Immature natural killer cell (primary cell): ENCODE measurements around the gene PSMG4. TPM values are rescaled to one million over a fixed set of nuclear protein-coding genes. Genes with fewer than 3 reads are reported as not detected.

Experiments used
- DNase-seq, 3 donors: peaks; one replicate each; pipeline ENCODE4 v3.0.0; 2022; ENCODE audit warnings: mixed read lengths in 1 of 3
- H3K27ac Mint-ChIP-seq, 6 donors: one replicate each; pipeline ENCODE4 v1.8.0; 2020; ENCODE audit warnings: mixed read lengths in 6 of 6, mild to moderate bottlenecking in 5 of 6, inconsistent platforms in 4 of 6, moderate library complexity in 3 of 6
- H3K27me3 Mint-ChIP-seq, 3 donors: one replicate each; pipeline ENCODE4 v1.8.0; 2020 to 2021; ENCODE audit warnings: low read depth in 3 of 3, mild to moderate bottlenecking in 3 of 3, mixed read lengths in 3 of 3, moderate library complexity in 3 of 3, inconsistent platforms in 1 of 3
- H3K36me3 Mint-ChIP-seq, 3 donors: one replicate each; pipeline ENCODE4 v1.8.0; 2020; ENCODE audit warnings: mixed read lengths in 3 of 3, inconsistent platforms in 2 of 3, mild to moderate bottlenecking in 2 of 3
- H3K4me1 Mint-ChIP-seq, 2 donors: one replicate each; pipeline ENCODE4 v1.8.0; 2020; ENCODE audit warnings: inconsistent platforms in 2 of 2, mild to moderate bottlenecking in 2 of 2, mixed read lengths in 2 of 2, moderate library complexity in 1 of 2
- H3K4me3 Mint-ChIP-seq, 5 donors: one replicate each; pipeline ENCODE4 v1.8.0; 2020; ENCODE audit warnings: mild to moderate bottlenecking in 5 of 5, mixed read lengths in 5 of 5, inconsistent platforms in 3 of 5, moderate library complexity in 3 of 5
- H3K9me3 Mint-ChIP-seq, 6 donors: one replicate each; pipeline ENCODE4 v1.8.0; 2020; ENCODE audit warnings: mild to moderate bottlenecking in 6 of 6, mixed read lengths in 6 of 6, inconsistent platforms in 4 of 6, moderate library complexity in 3 of 6
- polyA plus RNA-seq, 3 donors: library from polyadenylated mRNA; unstranded; fragments of 300-500 nt; fragmentation: Illumina TruSeq; gene quantifications; one replicate each; pipeline ENCODE4 v1.2.3, GENCODE V29; 2021

Gene PSMG4
- polyA plus RNA-seq, 3 donors from 2014 or later, result 28.6 to 45.7 (median 29.6) TPM

DNA sequence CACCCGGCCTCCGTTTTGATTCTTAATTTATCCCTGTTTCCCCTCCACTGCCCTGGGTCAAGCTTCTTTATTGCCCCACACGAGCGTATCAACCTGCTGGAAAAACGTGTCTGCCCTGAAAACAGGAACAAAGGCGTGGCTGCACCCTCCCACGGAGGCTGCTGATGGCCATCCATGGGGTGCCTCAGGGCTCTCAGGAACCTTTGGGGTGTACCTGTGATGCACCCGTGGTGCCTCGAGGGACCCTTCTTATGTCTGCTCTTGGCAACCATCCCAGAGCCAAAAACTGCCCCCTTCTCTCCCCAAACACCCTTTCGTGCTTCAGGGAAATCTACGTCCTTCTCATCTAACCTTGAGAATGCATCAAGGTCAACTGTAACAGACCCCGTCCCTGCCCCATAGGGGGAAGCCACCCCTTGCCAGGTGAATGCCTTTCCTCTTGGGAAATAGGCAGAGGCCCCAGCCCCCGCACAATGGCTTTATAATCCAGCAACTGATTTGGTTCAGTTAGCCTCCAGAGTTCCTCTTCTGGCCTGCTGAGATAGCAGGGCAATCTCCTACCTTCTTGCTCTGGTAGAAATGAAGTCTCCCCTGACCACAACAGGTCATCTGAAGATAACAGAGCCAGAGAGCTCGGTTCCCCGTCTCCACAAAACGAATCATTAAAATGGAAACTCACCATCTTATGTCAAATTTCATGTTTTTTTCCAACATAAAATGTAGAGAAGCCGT lies 29.4 kb downstream of the PSMG4 start:
- Mint-ChIP-seq H3K9me3 (no peaks in the 10 kb centered on the region), H3K27ac (no peak overlapping the region), H3K4me3 (no peak overlapping the region), H3K27me3 (peaks cover 0 to 2% (median 2%) of the 10 kb centered on the region in 3 donors), H3K36me3 (no peaks in the 10 kb centered on the region), H3K4me1 (no peaks in the 10 kb centered on the region)
- DNase-seq, result no peak

DNA sequence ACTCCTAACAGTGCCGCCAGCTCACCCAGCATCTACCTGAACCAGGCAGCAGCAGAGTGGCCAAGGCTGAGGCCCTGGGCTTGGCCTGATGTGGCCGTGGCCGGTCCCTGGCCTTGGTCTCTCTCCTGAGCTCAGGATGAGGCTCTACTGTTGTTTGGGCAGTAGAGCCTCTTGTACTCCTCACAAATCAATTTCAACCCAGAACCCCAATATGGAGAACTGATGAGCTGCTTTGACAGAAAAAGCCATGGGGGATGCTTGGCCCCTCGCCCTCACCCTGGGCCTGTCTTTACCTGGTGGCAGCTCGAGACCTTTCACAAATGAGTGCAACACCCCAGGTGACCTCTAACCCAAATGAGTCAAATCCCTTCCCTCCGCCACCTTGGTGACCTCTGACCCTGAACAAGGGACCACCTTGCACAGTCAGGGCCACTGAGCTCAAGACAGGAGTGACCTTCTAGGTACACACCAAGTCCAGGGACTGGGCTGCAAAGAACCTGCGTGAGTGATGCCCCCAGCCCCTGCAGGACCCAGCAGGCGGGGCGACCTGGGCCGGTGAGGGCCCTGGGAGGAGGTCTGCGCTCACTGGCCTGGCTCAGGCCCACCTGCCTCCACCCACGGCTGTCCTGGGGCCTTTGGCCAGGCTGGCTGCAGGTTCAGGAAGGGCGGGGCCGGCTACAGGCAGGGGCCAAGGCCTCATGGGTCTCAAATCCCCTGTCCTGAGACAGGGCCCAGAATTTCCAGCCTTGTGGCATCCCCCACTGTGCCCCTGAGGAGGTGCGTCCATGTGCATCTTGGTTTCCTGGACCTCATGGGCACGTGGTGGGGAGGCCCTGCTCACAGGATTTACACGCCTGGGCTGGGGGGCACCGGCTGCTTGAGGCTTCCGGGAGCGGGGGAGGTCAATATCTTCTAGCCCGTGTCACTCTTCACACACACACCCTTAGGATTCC lies 30.2 kb downstream of the PSMG4 start:
- Mint-ChIP-seq H3K9me3 (no peaks in the 10 kb centered on the region), H3K4me1 (no peaks in the 10 kb centered on the region), H3K4me3 (no peak overlapping the region), H3K27ac (no peak overlapping the region), H3K27me3 (peaks cover 0 to 4% (median 4%) of the 10 kb centered on the region in 3 donors), H3K36me3 (no peaks in the 10 kb centered on the region)
- DNase-seq, result no peak

DNA sequence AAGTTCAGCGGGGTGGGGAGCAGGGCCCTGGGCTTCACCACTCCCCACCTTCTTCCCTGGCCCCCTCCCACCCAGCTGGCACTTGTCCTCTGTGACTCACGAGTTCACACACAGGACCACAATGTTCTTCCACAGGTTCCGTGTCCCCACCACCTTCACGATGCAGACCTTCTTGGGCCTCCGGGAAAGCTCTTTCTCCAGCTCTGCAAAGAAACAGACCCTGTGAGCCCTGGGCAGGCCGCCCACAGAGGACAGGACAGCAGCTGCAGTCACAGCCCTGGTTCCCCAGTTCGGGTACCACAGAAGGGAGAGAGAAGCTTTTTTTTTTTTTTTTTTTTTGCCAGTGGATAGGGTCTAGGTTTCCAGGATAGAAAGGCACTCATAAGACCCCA lies 30.9 kb downstream of the PSMG4 start:
- Mint-ChIP-seq H3K4me3 (no peak overlapping the region), H3K27me3 (peaks cover 3 to 8% (median 4%) of the 10 kb centered on the region in 3 donors), H3K27ac (no peak overlapping the region), H3K9me3 (no peaks in the 10 kb centered on the region), H3K36me3 (no peaks in the 10 kb centered on the region), H3K4me1 (no peaks in the 10 kb centered on the region)
- no peak for DNase-seq

- Mint-ChIP-seq H3K27ac (no peak overlapping the region), H3K36me3 (no peaks in the 10 kb centered on the region), H3K4me1 (no peaks in the 10 kb centered on the region), H3K9me3 (no peaks in the 10 kb centered on the region), H3K27me3 (peaks cover 4 to 12% (median 5%) of the 10 kb centered on the region in 3 donors), H3K4me3 (no peak overlapping the region)
- no peak for DNase-seq
These were observed 31.6 kb downstream of the PSMG4 start for GRCh38 chr6:3290149-3290930.

GRCh38 chr6:3290931-3291211 lies 32.1 kb downstream of the PSMG4 start:
- no peak overlapping the region for H3K4me3 Mint-ChIP-seq
- no peaks in the 10 kb centered on the region for H3K36me3 Mint-ChIP-seq
- H3K27ac Mint-ChIP-seq, result no peak overlapping the region
- no peak for DNase-seq
- H3K27me3 Mint-ChIP-seq, result peaks cover 4 to 14% (median 8%) of the 10 kb centered on the region in 3 donors
- H3K4me1 Mint-ChIP-seq, result no peaks in the 10 kb centered on the region
- H3K9me3 Mint-ChIP-seq, result no peaks in the 10 kb centered on the region

DNA sequence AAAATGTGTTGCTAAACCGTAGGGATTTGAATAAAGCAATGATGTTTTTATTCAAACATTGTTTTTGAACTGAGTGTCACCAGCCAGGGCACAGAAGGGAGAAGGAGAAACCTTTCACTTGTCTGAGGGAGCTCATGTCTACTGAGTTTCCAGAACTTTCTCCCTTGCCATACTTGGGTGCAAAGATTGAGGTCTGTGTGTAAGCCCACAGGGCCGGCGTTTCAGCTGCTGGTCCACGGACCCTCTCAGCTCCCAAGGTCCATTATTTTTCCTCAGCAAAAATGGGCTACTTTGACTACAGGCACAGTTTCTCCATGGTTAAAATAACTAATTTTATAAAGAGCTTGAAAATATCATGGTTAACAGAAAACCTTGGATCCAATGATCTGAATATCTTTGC lies 32.6 kb downstream of the PSMG4 start:
- Mint-ChIP-seq H3K36me3 (no peaks in the 10 kb centered on the region), H3K27me3 (peaks cover 4 to 14% (median 8%) of the 10 kb centered on the region in 3 donors), H3K4me3 (no peak overlapping the region), H3K4me1 (no peaks in the 10 kb centered on the region), H3K27ac (no peak overlapping the region), H3K9me3 (no peaks in the 10 kb centered on the region)
- DNase-seq, result no peak

GRCh38 chr6:3291987-3292386 lies 33.2 kb downstream of the PSMG4 start:
- Mint-ChIP-seq H3K36me3 (no peaks in the 10 kb centered on the region), H3K4me1 (no peaks in the 10 kb centered on the region), H3K27me3 (peaks cover 8 to 14% (median 10%) of the 10 kb centered on the region in 3 donors), H3K4me3 (no peak overlapping the region), H3K27ac (no peak overlapping the region), H3K9me3 (no peaks in the 10 kb centered on the region)
- no peak for DNase-seq

DNA sequence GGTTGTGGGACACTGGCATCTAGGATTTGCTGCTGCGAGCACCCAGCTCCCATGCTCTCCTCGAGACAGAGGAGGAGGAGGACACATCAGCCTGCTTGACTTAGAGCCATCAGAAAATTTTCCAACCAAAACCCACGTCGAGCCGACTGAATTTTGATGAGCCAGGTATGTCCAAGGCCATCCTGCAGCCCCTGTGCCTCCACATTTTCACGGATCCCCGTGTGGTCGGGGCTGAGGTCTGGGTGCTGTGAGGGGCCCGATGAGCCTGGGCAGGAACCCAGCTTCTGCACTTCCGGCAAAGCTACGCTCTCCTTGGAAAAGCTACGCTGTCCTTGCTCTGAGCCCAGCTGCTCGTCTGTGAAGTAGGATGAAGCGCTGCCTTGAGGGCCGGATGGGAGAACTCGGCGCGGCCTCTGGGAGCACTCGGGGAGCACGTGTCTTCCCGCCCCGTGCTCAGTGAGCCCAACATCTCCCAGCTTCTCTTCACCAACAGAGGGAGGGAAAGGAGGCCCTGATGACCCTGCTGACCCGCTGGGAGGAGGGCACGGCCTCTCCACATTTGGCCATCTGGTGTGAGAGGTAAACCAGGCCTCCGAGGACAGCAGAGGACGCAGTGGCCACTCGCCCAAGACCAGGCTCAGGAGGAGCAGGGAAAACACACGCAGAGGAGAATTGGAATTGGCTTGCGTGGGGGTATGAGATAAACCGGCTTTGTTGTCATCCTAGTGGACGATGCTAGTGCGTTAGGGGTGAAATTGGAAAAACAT lies 33.9 kb downstream of the PSMG4 start:
- Mint-ChIP-seq H3K27me3 (peaks cover 8 to 14% (median 10%) of the 10 kb centered on the region in 3 donors), H3K4me3 (no peak overlapping the region), H3K36me3 (no peaks in the 10 kb centered on the region), H3K4me1 (no peaks in the 10 kb centered on the region), H3K9me3 (no peaks in the 10 kb centered on the region), H3K27ac (no peak overlapping the region)
- no peak for DNase-seq

GRCh38 chr6:3293271-3294155 lies 34.8 kb downstream of the PSMG4 start:
- no peaks in the 10 kb centered on the region for H3K9me3 Mint-ChIP-seq
- no peaks in the 10 kb centered on the region for H3K4me1 Mint-ChIP-seq
- H3K27me3 Mint-ChIP-seq, result peaks cover 8 to 14% (median 12%) of the 10 kb centered on the region in 3 donors
- no peak overlapping the region for H3K4me3 Mint-ChIP-seq
- no peak overlapping the region for H3K27ac Mint-ChIP-seq
- no peaks in the 10 kb centered on the region for H3K36me3 Mint-ChIP-seq
- DNase-seq, result no peak

DNA sequence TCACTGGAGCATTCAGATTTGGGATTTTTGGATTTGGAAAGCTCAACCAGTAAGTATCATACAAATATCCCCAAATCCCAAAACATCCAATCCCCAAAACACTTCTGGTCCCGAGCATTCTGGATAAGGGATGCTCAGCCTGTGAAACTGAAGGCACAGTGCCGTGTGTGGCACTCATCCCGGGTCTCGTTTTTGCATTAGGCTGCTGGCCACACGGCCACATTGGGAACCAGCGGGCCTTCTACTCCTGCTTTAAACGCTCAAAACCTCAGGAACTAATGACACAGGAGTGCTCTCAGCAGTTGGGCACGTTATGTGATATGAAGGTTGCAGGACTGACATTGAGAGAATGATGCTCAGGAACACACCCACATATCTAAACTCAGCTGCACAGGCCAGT lies 35.6 kb downstream of the PSMG4 start:
- Mint-ChIP-seq H3K36me3 (no peaks in the 10 kb centered on the region), H3K9me3 (no peaks in the 10 kb centered on the region), H3K4me3 (no peak overlapping the region), H3K4me1 (no peaks in the 10 kb centered on the region), H3K27me3 (peaks cover 8 to 14% (median 14%) of the 10 kb centered on the region in 3 donors), H3K27ac (no peak overlapping the region)
- no peak for DNase-seq

GRCh38 chr6:3294921-3295871 lies 36.4 kb downstream of the PSMG4 start:
- Mint-ChIP-seq H3K4me3 (no peak overlapping the region), H3K36me3 (no peaks in the 10 kb centered on the region), H3K27me3 (peaks cover 8 to 14% (median 14%) of the 10 kb centered on the region in 3 donors), H3K4me1 (no peaks in the 10 kb centered on the region), H3K9me3 (no peaks in the 10 kb centered on the region), H3K27ac (no peak overlapping the region)
- no peak for DNase-seq

- no peak overlapping the region for H3K4me3 Mint-ChIP-seq
- H3K27me3 Mint-ChIP-seq, result peaks cover 8 to 17% (median 14%) of the 10 kb centered on the region in 3 donors
- DNase-seq, result no peak
- no peaks in the 10 kb centered on the region for H3K9me3 Mint-ChIP-seq
- no peaks in the 10 kb centered on the region for H3K36me3 Mint-ChIP-seq
- H3K27ac Mint-ChIP-seq, result no peak overlapping the region
- no peaks in the 10 kb centered on the region for H3K4me1 Mint-ChIP-seq
These were observed 37.3 kb downstream of the PSMG4 start for GRCh38 chr6:3296078-3296477.
